SU-DHL-6 (cell line): ENCODE data around the gene RDH13.

Experiments used
- H2AFZ ChIP-seq: fragments of 200-600 bp; sonication (generic); 2 replicates; pipeline ENCODE4 v1.6.1; 2014; ENCODE audit warnings: low read depth, mild to moderate bottlenecking, moderate library complexity, mixed read lengths, antibody characterized with exemption, low read length; ENCODE audit not compliant: severe bottlenecking
- H3F3A ChIP-seq: fragments of 200-600 bp; shearing (Covaris generic); 2 replicates; pipeline ENCODE4 v1.6.0; 2016; ENCODE audit warnings: antibody characterized with exemption, mild to moderate bottlenecking; ENCODE audit not compliant: insufficient read depth
- H3K27ac ChIP-seq: fragments of 200-600 bp; sonication (generic); 2 replicates; pipeline ENCODE4 v1.5.1; 2016; ENCODE audit warnings: low read depth, mild to moderate bottlenecking, low read length, moderate library complexity, mixed read lengths
- H3K27me3 ChIP-seq: fragments of 200-600 bp; sonication (generic), shearing (Covaris generic); 2 replicates; pipeline ENCODE4 v1.6.0; 2014; ENCODE audit warnings: mild to moderate bottlenecking, low read length
- H3K36me3 ChIP-seq: fragments of 200-600 bp; sonication (generic); 2 replicates; pipeline ENCODE4 v1.6.1; 2014; ENCODE audit warnings: mild to moderate bottlenecking, low read length, mixed read lengths
- H3K4me2 ChIP-seq: fragments of 300-600, 200-600 bp; shearing (Covaris generic), sonication (generic); 2 replicates; pipeline ENCODE4 v1.6.0; 2014; ENCODE audit warnings: low read length, low read depth, mild to moderate bottlenecking; ENCODE audit not compliant: poor library complexity, severe bottlenecking
- H3K4me3 ChIP-seq: fragments of 200-600 bp; sonication (generic); 2 replicates; pipeline ENCODE4 v1.5.1; 2014; ENCODE audit warnings: antibody characterized with exemption, low read length, mild to moderate bottlenecking, mixed read lengths; ENCODE audit not compliant: insufficient read depth, poor library complexity, severe bottlenecking
- H3K79me2 ChIP-seq: fragments of 200-600 bp; sonication (generic); 2 replicates; pipeline ENCODE4 v1.6.1; 2014; ENCODE audit warnings: mild to moderate bottlenecking, low read length, moderate library complexity; ENCODE audit not compliant: insufficient read depth
- H3K9ac ChIP-seq: fragments of 200-600 bp; sonication (generic); 2 replicates; pipeline ENCODE4 v1.7.0; 2014; ENCODE audit warnings: mild to moderate bottlenecking, low read length
- H3K9me2 ChIP-seq: fragments of 200-600 bp; sonication (generic); replicated peaks from 2 replicates; pipeline ENCODE4 v1.6.1; 2014; ENCODE audit warnings: low read length; ENCODE audit not compliant: insufficient read depth
- H3K9me3 ChIP-seq: fragments of 200-600 bp; sonication (generic); 2 replicates; pipeline ENCODE4 v1.6.1; 2014; ENCODE audit warnings: low read length, mixed read lengths; ENCODE audit not compliant: insufficient read depth
- H4K20me1 ChIP-seq: fragments of 200-600 bp; sonication (generic); 2 replicates; pipeline ENCODE4 v1.6.1; 2014; ENCODE audit warnings: low read depth, mild to moderate bottlenecking, antibody characterized with exemption, low read length, moderate library complexity, mixed read lengths
- EZH2phosphoT487 ChIP-seq: fragments of 200-600 bp; sonication (generic), shearing (Covaris generic); conservative IDR thresholded peaks from 2 replicates; pipeline ENCODE4 v1.6.1; 2018; ENCODE audit warnings: mild to moderate bottlenecking, antibody characterized with exemption, low read length, moderate library complexity, mixed read lengths
- TF ChIP-seq, protein P1 (sequence below): fragments of 200-600 bp; sonication (generic); IDR thresholded peaks from one replicate; pipeline ENCODE4 v1.5.1; 2017; ENCODE audit warnings: antibody characterized with exemption, mild to moderate bottlenecking, low read length, moderate library complexity; ENCODE audit not compliant: insufficient read depth, poor library complexity, severe bottlenecking

The RDH13 gene

DNA sequence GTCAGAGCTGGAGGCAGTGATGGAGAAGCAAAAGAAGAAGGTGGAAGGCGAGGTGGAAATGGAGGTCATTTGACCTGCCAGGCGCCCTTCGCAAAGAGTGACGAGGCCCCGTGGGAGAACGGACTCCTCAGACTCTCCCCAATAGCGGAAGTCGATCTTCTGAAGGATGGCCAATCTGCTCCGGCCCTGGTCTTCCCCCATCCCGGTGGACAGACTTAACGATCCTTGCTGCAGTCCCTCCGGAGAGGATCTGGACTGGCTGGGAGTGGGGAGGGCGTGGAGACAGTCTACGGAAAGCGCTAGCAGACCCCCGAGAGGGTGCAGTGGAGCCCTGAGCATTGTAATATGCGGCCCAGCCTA is 24.6 kb upstream of the RDH13 start:
- no peaks in the 10 kb centered on the region for H3K9me2 ChIP-seq
- no peaks in the 10 kb centered on the region for H3K79me2 ChIP-seq
- 0 out of 2 replicates have a peak, but pooled peaks cover 11% of the 10 kb centered on the region for H3F3A ChIP-seq
- no peak overlapping the region for H3K4me3 ChIP-seq
- H4K20me1 ChIP-seq, result no peaks in the 10 kb centered on the region
- H3K9ac ChIP-seq, result no peak overlapping the region
- no peak overlapping the region for H3K27ac ChIP-seq
- no peaks in the 10 kb centered on the region for H3K27me3 ChIP-seq
- H2AFZ ChIP-seq, result no peak overlapping the region
- H3K36me3 ChIP-seq, result no peaks in the 10 kb centered on the region
- TF ChIP-seq, protein P1, sequence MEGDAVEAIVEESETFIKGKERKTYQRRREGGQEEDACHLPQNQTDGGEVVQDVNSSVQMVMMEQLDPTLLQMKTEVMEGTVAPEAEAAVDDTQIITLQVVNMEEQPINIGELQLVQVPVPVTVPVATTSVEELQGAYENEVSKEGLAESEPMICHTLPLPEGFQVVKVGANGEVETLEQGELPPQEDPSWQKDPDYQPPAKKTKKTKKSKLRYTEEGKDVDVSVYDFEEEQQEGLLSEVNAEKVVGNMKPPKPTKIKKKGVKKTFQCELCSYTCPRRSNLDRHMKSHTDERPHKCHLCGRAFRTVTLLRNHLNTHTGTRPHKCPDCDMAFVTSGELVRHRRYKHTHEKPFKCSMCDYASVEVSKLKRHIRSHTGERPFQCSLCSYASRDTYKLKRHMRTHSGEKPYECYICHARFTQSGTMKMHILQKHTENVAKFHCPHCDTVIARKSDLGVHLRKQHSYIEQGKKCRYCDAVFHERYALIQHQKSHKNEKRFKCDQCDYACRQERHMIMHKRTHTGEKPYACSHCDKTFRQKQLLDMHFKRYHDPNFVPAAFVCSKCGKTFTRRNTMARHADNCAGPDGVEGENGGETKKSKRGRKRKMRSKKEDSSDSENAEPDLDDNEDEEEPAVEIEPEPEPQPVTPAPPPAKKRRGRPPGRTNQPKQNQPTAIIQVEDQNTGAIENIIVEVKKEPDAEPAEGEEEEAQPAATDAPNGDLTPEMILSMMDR, result no peak
- no peak for TF ChIP-seq EZH2phosphoT487
- H3K9me3 ChIP-seq, result no peaks in the 10 kb centered on the region
- H3K4me2 ChIP-seq, result no peak overlapping the region

DNA sequence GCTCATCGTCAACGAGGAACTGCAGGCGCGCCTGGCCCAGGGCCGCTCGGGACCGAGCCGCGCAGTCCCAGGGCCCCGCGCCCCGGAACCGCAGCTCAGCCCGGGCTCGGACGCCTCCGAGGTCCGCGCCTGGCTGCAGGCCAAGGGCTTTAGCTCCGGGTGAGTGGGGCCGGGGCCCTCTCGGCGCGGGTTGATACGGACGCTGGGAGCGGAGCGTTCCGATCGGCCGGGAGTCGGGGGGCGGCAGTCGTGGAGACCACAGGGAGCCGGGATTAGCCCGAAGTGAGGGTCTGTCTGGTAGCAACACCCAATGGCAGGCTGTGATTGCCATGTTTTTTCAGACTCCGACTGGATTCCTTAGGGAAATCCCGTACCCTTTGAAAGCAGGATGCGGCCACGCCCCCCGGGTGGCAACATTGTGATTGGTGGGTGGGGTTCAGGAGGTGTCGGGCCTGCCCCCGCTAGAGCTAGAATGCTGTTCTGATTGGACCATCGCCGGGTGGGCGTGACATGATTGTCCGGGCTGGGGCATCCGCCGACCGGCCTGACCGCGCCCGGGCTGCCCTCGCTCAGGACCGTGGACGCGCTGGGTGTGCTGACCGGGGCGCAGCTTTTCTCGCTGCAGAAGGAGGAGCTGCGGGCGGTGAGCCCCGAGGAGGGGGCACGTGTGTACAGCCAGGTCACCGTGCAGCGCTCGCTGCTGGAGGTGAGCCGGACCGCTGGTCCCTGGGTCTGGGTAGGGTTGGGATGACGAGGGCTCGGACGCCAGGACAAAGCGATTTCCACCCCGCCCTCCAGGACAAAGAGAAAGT is 24.0 kb upstream of the RDH13 start:
- Histone ChIP-seq H3K36me3 (no peaks in the 10 kb centered on the region), H3F3A (0 out of 2 replicates have a peak, but pooled peaks cover 11% of the 10 kb centered on the region), H3K4me3 (no peak overlapping the region), H3K27me3 (no peaks in the 10 kb centered on the region), H3K27ac (no peak overlapping the region), H4K20me1 (no peaks in the 10 kb centered on the region), H3K9me2 (no peaks in the 10 kb centered on the region), H3K79me2 (no peaks in the 10 kb centered on the region), H3K4me2 (no peak overlapping the region), H3K9me3 (no peaks in the 10 kb centered on the region), H2AFZ (no peak overlapping the region), H3K9ac (no peak overlapping the region)
- no peak for TF ChIP-seq EZH2phosphoT487
- TF ChIP-seq, protein P1, result no peak

DNA sequence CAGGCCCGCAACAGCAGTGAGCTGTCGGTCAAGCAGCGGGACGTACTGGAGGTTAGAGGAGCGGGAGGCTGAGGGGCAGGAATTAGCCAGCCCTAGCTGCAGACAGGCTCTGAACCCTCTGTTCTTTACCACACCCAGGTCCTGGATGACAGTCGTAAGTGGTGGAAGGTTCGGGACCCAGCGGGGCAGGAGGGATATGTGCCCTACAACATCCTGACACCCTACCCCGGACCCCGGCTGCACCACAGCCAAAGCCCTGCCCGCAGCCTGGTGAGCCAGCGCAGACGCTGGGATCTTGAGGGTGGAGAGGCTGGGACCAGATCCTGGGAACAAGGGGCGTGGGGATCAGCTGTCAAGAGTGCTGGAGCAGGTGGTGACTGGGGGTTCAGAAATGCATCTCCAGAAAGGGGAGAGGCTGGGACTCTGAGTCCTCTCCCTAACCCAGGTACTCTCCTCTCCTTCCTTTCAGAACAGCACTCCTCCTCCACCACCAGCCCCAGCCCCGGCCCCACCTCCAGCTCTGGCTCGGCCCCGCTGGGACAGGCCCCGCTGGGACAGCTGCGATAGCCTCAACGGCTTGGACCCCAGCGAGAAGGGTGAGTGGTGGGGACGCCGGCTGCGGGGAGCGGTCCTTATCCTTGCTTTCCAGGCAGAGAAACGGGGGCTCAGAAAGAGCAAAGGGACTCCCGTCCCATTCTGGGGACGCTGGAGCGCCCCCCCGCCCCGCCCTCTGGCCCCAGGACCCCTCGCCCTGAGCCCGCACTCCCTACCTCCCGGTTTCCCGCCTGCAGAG is 23.2 kb upstream of the RDH13 start:
- no peak overlapping the region for H3K27ac ChIP-seq
- H3K79me2 ChIP-seq, result no peaks in the 10 kb centered on the region
- TF ChIP-seq EZH2phosphoT487, result no peak
- TF ChIP-seq, protein P1, result no peak
- no peak overlapping the region for H2AFZ ChIP-seq
- no peaks in the 10 kb centered on the region for H3K9me2 ChIP-seq
- H4K20me1 ChIP-seq, result no peaks in the 10 kb centered on the region
- H3F3A ChIP-seq, result 0 out of 2 replicates have a peak, but pooled peaks cover 11% of the 10 kb centered on the region
- no peak overlapping the region for H3K9ac ChIP-seq
- H3K36me3 ChIP-seq, result no peaks in the 10 kb centered on the region
- H3K4me2 ChIP-seq, result no peak overlapping the region
- H3K27me3 ChIP-seq, result no peaks in the 10 kb centered on the region
- no peak overlapping the region for H3K4me3 ChIP-seq
- H3K9me3 ChIP-seq, result no peaks in the 10 kb centered on the region
